OCI-LY3 (cell line): ENCODE measurements around the gene SPACA7.

Source experiments
- H2AFZ ChIP-seq: fragments of 200-600, 300-600 bp; shearing (Covaris generic); 2 replicates; pipeline ENCODE4 v1.6.0; 2014; ENCODE audit warnings: antibody characterized with exemption, low read depth, low read length
- H3K27ac ChIP-seq: fragments of 200-600, 300-600 bp; sonication (generic); 2 replicates; pipeline ENCODE4 v1.5.1; 2014; ENCODE audit warnings: mild to moderate bottlenecking, low read length, moderate library complexity, mixed read lengths
- H3K27me3 ChIP-seq: fragments of 200-600, 300-600 bp; sonication (generic); 2 replicates; pipeline ENCODE4 v1.6.1; 2014; ENCODE audit warnings: low read depth, low read length, mixed read lengths
- H3K36me3 ChIP-seq: fragments of 200-600, 300-600 bp; sonication (generic); replicated peaks from 2 replicates; pipeline ENCODE3; 2014; ENCODE audit warnings: low read depth, low read length, mixed read lengths
- H3K4me1 ChIP-seq: fragments of 300-600, 200-600 bp; sonication (generic); 2 replicates; pipeline ENCODE4 v1.6.1; 2014; ENCODE audit warnings: low read length, mixed read lengths
- H3K4me2 ChIP-seq: fragments of 200-600, 300-600 bp; sonication (generic); 2 replicates; pipeline ENCODE4 v1.6.1; 2014; ENCODE audit warnings: low read length, mixed read lengths
- H3K4me3 ChIP-seq: fragments of 300-600, 200-600 bp; sonication (generic); 2 replicates; pipeline ENCODE4 v1.5.1; 2014; ENCODE audit warnings: antibody characterized with exemption, mild to moderate bottlenecking, low read length, moderate library complexity
- H3K79me2 ChIP-seq: fragments of 300-600, 200-600 bp; shearing (Covaris generic); 2 replicates; pipeline ENCODE4 v1.6.1; 2014; ENCODE audit warnings: mild to moderate bottlenecking, low read length, mixed read lengths
- H3K9ac ChIP-seq: fragments of 300-600, 200-600 bp; shearing (Covaris generic); 2 replicates; pipeline ENCODE4 v1.6.0; 2014; ENCODE audit warnings: mild to moderate bottlenecking, low read length, moderate library complexity
- H3K9me3 ChIP-seq: fragments of 200-600, 300-600 bp; shearing (Covaris generic); 2 replicates; pipeline ENCODE4 v1.6.1; 2014; ENCODE audit warnings: low read length, mixed read lengths; ENCODE audit not compliant: insufficient read depth
- H4K20me1 ChIP-seq: fragments of 200-600, 300-600 bp; sonication (generic); 2 replicates; pipeline ENCODE4 v1.6.1; 2016; ENCODE audit warnings: low read length, mixed read lengths; ENCODE audit not compliant: insufficient read depth
- CTCF ChIP-seq: fragments of 200-600, 300-600 bp; sonication (generic); IDR thresholded peaks from 2 replicates; pipeline ENCODE4 v1.5.1; 2014; ENCODE audit warnings: antibody characterized with exemption, low read length, low read depth
- EZH2phosphoT487 ChIP-seq: fragments of 200-600 bp; shearing (Covaris generic); IDR thresholded peaks from 2 replicates; pipeline ENCODE4 v1.6.1; 2018; ENCODE audit warnings: antibody characterized with exemption, mixed run types, low read depth

Gene SPACA7

DNA sequence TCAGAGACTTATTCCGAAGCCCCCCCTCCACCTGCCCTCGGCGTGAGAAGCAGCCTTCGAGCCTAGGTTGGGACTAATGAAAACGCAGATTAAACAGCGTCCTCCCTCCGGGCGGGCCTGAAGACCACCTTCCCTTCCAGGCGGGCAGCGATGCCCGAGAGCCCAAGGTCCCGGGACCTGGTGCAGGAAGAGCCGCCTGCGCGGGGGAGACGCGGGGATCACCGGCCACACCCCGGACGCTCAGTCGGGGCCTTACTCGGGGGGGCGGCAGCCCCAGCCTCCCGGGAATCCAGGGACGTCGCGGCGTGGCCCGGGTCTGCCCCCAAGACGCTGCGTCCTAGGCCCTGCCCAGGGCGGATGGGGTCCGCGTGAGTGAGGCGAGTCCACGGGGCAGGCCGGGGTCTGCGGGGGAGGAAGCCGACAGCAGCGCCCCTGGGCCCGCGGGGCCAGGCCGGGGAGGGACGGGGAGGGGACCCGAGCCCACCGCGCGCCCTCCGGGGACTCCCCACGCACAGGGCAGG lies 33.3 kb upstream of the SPACA7 start:
- Histone ChIP-seq H3K79me2 (no peaks in the 10 kb centered on the region), H3K9me3 (no peaks in the 10 kb centered on the region), H2AFZ (no peak overlapping the region), H4K20me1 (no peaks in the 10 kb centered on the region), H3K4me3 (no peak overlapping the region), H3K9ac (no peak overlapping the region), H3K4me1 (no peaks in the 10 kb centered on the region), H3K4me2 (no peak overlapping the region), H3K27ac (no peak overlapping the region), H3K36me3 (no peaks in the 10 kb centered on the region), H3K27me3 (no peaks in the 10 kb centered on the region)
- no peak for TF ChIP-seq CTCF
- TF ChIP-seq EZH2phosphoT487, result no peak

DNA sequence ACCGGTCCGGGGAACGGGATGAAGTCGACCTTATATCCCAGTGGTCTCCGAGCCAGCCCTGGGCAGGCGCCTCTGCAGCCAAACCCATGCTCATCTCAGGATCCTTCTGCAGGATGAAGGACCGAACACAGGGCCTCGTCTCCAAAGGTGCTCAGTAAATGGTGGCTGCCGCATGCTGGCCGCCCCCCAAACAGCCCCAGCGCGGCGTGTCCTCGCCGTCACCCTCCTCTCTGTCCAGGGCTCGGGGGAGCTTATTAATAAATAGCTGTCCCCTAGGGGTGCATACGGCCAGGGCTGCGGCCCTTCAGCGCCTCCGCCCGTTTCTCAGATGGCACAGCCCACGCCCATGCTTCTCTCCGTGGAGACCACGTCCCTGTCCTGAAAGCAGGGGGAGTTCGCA lies 32.6 kb upstream of the SPACA7 start:
- Histone ChIP-seq H3K27me3 (no peaks in the 10 kb centered on the region), H3K4me2 (no peak overlapping the region)

GRCh38 chr13:112345826-112346172 lies 30.4 kb upstream of the SPACA7 start:
- no peak overlapping the region for H3K27ac ChIP-seq
- H3K4me1 ChIP-seq, result no peaks in the 10 kb centered on the region
- H2AFZ ChIP-seq, result no peak overlapping the region
- no peak overlapping the region for H3K4me2 ChIP-seq
- no peak overlapping the region for H3K4me3 ChIP-seq
- H3K79me2 ChIP-seq, result no peaks in the 10 kb centered on the region
- no peak for TF ChIP-seq EZH2phosphoT487
- no peak for TF ChIP-seq CTCF
- H3K9ac ChIP-seq, result no peak overlapping the region
- H4K20me1 ChIP-seq, result no peaks in the 10 kb centered on the region
- no peaks in the 10 kb centered on the region for H3K27me3 ChIP-seq
- H3K9me3 ChIP-seq, result no peaks in the 10 kb centered on the region
- H3K36me3 ChIP-seq, result no peaks in the 10 kb centered on the region

More for the DNA sequence above, 32.6 kb upstream of the SPACA7 start:
- Histone ChIP-seq H3K4me3 (no peak overlapping the region), H3K79me2 (no peaks in the 10 kb centered on the region), H3K9ac (no peak overlapping the region), H2AFZ (no peak overlapping the region), H3K4me1 (no peaks in the 10 kb centered on the region), H3K27ac (no peak overlapping the region), H3K36me3 (no peaks in the 10 kb centered on the region), H4K20me1 (no peaks in the 10 kb centered on the region), H3K9me3 (no peaks in the 10 kb centered on the region)
- TF ChIP-seq CTCF (no peak), EZH2phosphoT487 (no peak)

DNA sequence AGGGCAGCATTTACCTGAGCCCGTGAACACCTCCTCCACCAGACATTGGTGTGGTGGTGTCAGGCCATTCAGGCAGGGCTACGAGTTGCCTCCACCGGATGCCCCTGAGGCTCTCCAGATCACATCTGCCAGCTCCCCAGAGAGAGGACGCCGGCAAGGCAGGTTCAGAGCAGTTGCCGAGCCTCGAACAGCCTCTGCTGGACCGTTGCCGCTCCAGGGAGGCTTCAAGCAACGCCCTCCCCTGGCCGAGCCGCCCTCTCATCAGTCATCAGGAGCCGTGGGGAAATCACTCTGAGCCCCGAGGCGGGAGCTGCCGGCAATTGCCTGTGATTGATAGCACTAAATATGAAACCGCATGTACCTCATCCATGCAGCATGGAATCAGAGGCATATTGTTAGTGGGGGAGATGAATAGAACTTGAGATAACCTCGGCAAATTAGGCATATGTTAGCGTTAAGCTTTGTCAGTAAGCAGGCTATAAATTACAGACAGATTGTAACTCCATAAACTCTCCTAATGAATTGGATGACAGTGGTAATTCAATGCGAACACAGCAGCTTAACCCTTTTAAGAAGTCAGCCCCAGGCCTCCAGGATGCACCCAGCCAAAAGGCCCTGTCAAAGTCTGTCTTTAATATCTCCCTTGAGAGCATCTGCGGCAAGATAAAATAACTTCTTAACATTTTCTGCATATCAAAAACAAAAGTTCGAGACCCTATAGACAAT lies 29.8 kb upstream of the SPACA7 start:
- no peak overlapping the region for H3K4me2 ChIP-seq
- no peak overlapping the region for H3K27ac ChIP-seq
- no peaks in the 10 kb centered on the region for H3K27me3 ChIP-seq
- H3K9ac ChIP-seq, result no peak overlapping the region
- H4K20me1 ChIP-seq, result no peaks in the 10 kb centered on the region
- TF ChIP-seq EZH2phosphoT487, result no peak
- H3K9me3 ChIP-seq, result no peaks in the 10 kb centered on the region
- no peaks in the 10 kb centered on the region for H3K4me1 ChIP-seq
- no peak overlapping the region for H3K4me3 ChIP-seq
- H3K36me3 ChIP-seq, result no peaks in the 10 kb centered on the region
- no peaks in the 10 kb centered on the region for H3K79me2 ChIP-seq
- H2AFZ ChIP-seq, result no peak overlapping the region
